ENCODE data around the gene IRGQ. TPM values are rescaled to one million over a fixed set of nuclear protein-coding genes. Genes with fewer than 3 reads are reported as not detected.

IRGQ gene
- total RNA-seq, 1 experiment from 2014 or later, result 24.1 TPM

GRCh38 chr19:43569657-43570056 is 26.3 kb downstream of the IRGQ start:
- TF ChIP-seq CTCF (conservative IDR thresholded peaks at IDR 0.05), result no peak
- Histone ChIP-seq H3K9ac (ENCODE audit: extremely low read depth, insufficient read length, low read length) (no peak overlapping the region), H3K18ac (ENCODE audit: insufficient read length, low read depth, low read length) (no peak overlapping the region), H3K4me1 (ENCODE audit: insufficient read depth, low read length) (no peaks in the 10 kb centered on the region), H2BK5ac (ENCODE audit: insufficient read length, low read length) (no peak overlapping the region), H3K79me1 (ENCODE audit: insufficient read depth, low read depth, low read length, poor library complexity, severe bottlenecking) (no peaks in the 10 kb centered on the region), H2BK12ac (ENCODE audit: insufficient read length, low read depth, low read length) (no peak overlapping the region), H3K14ac (ENCODE audit: insufficient read depth, low read length) (no peak overlapping the region), H3K79me2 (ENCODE audit: insufficient read depth, low read length) (no peaks in the 10 kb centered on the region; the same call in 1 of the 2 replicates), H4K20me1 (ENCODE audit: control insufficient read depth, insufficient read depth, insufficient read length) (no peaks in the 10 kb centered on the region), H3K27me3 (ENCODE audit: insufficient read depth, low read length) (no peaks in the 10 kb centered on the region), H2AFZ (ENCODE audit: low read length) (no peak overlapping the region), H3K4me2 (ENCODE audit: insufficient read depth, insufficient read length, low read length) (no peak overlapping the region), H3K23me2 (ENCODE audit: insufficient read length, low read depth, low read length, poor library complexity, severe bottlenecking) (peaks cover under 1% of the 10 kb centered on the region), H3K56ac (ENCODE audit: insufficient read length, low read depth, low read length) (no peak overlapping the region), H2BK15ac (ENCODE audit: low read depth, low read length) (no peak overlapping the region), H2AK5ac (ENCODE audit: insufficient read length, low read length) (no peak overlapping the region), H3K23ac (ENCODE audit: insufficient read length, low read depth, low read length) (no peak overlapping the region), H3K4ac (ENCODE audit: low read depth, low read length) (no peak overlapping the region), H3K27ac (ENCODE audit: insufficient read length, low read depth, low read length) (no peak overlapping the region), H2BK120ac (ENCODE audit: low read depth, low read length, poor library complexity, severe bottlenecking) (no peak overlapping the region), H3K9me3 (ENCODE audit: control insufficient read depth, low read depth, low read length) (no peaks in the 10 kb centered on the region), H4K91ac (ENCODE audit: insufficient read length, low read depth, low read length) (no peak overlapping the region), H3T11ph (ENCODE audit: low read length) (no peak overlapping the region), H4K8ac (replicated peaks; ENCODE audit: insufficient read length, low read depth, low read length) (no peak overlapping the region), H4K5ac (ENCODE audit: insufficient read length, low read depth, low read length) (no peak overlapping the region), H2BK20ac (ENCODE audit: low read depth, low read length, poor library complexity, severe bottlenecking) (no peak overlapping the region)
- H3K4me1 Mint-ChIP-seq, result peaks cover 5 to 13% of the 10 kb centered on the region in 2 experiments; a peak in 3 of 4 replicates
- no CpG with 5 or more reads among the region's 5 CpGs for WGBS (ENCODE audit: extremely low coverage, insufficient read length, low lambda C conversion rate)
- no peaks in the 10 kb centered on the region for H3K27me3 Mint-ChIP-seq (ENCODE audit: low read depth)
- peaks cover 0 to 24% (median 18%) of the 10 kb centered on the region in 3 experiments; a peak in 6 of 7 replicates for H3K36me3 Mint-ChIP-seq (ENCODE audit: insufficient read depth in 1 of 3, low read depth in 3 of 3)
- no peak for DNase-seq
- H3K27ac Mint-ChIP-seq, result peak overlapping the region; percentile 34 to 78 (median 62); a peak in 4 of 7 replicates
- no peaks in the 10 kb centered on the region for H3K9me3 Mint-ChIP-seq
- H3K4me3 Mint-ChIP-seq, result no peak overlapping the region
